Stimulated activated CD4-positive, alpha-beta T cell treated with anti-CD3 and anti-CD28 coated beads, Interleukin-12 subunit alpha, Interleukin-12 subunit beta, amount 100 ng/mL, for 4 hours (primary cell): ENCODE measurements around the gene FIBIN.

Experiments
- DNase-seq: peaks from one replicate; pipeline ENCODE4 v3.0.0-alpha.2; 2020

FIBIN gene

GRCh38 chr11:27025312-27025955 is 31.5 kb downstream of the FIBIN start:
- DNase-seq: no peak

GRCh38 chr11:27025957-27026733 is 32.2 kb downstream of the FIBIN start:
- no peak for DNase-seq

GRCh38 chr11:27028561-27028965 is 34.7 kb downstream of the FIBIN start:
- DNase-seq: no peak

GRCh38 chr11:27029966-27030365 is 36.1 kb downstream of the FIBIN start:
- no peak for DNase-seq

GRCh38 chr11:27031754-27032153 is 37.8 kb downstream of the FIBIN start:
- no peak for DNase-seq

- DNase-seq: no peak
Measured at GRCh38 chr11:27039873-27040272, 46.0 kb downstream of the FIBIN start.

GRCh38 chr11:27040302-27041115 is 46.6 kb downstream of the FIBIN start, which contains the start of gene BBOX1:
BBOX1 (plus strand) TSS chr11:27040815; CDS start chr11:27055431, 14,616 bp downstream.
- DNase-seq: no peak

- DNase-seq: no peak
Measured at GRCh38 chr11:27041141-27041899, 47.4 kb downstream of the FIBIN start.
